GM21825 (cell line): ENCODE results near the gene TMEM43.

Experiments used
- ATAC-seq: cut with Tn5 transposase; IDR thresholded peaks from one replicate; pipeline ENCODE4 v1.9.1; 2021; ENCODE audit warnings: mild to moderate bottlenecking, moderate library complexity; ENCODE audit not compliant: unreplicated experiment

The TMEM43 gene

GRCh38 chr3:14148041-14148985 is 23.5 kb downstream of the TMEM43 start:
- ATAC-seq = no peak

GRCh38 chr3:14150078-14150477 is 25.2 kb downstream of the TMEM43 start:
- no peak for ATAC-seq

GRCh38 chr3:14150491-14151230 is 25.8 kb downstream of the TMEM43 start:
- no peak for ATAC-seq

- no peak for ATAC-seq
Observed at GRCh38 chr3:14151471-14152083, 26.7 kb downstream of the TMEM43 start.

- no peak for ATAC-seq
Observed at GRCh38 chr3:14152233-14152962, 27.5 kb downstream of the TMEM43 start.

- no peak for ATAC-seq
Observed at GRCh38 chr3:14152963-14153355, 28.1 kb downstream of the TMEM43 start.

- ATAC-seq = no peak
Observed at GRCh38 chr3:14153663-14154062, 28.8 kb downstream of the TMEM43 start.

GRCh38 chr3:14154276-14154675 is 29.4 kb downstream of the TMEM43 start:
- ATAC-seq = no peak

- ATAC-seq = no peak
Observed at GRCh38 chr3:14154895-14155440, 30.1 kb downstream of the TMEM43 start.

GRCh38 chr3:14156201-14156600 is 31.3 kb downstream of the TMEM43 start:
- ATAC-seq = no peak

GRCh38 chr3:14156843-14157561 is 32.1 kb downstream of the TMEM43 start:
- no peak for ATAC-seq

- ATAC-seq = no peak
Observed at GRCh38 chr3:14157951-14158350, 33.1 kb downstream of the TMEM43 start.

GRCh38 chr3:14158370-14158769 is 33.5 kb downstream of the TMEM43 start:
- ATAC-seq = no peak

GRCh38 chr3:14159426-14159825 is 34.6 kb downstream of the TMEM43 start:
- ATAC-seq = no peak

- ATAC-seq = no peak
Observed at GRCh38 chr3:14161282-14161681, 36.4 kb downstream of the TMEM43 start.

- ATAC-seq = no peak
Observed at GRCh38 chr3:14162178-14162577, 37.3 kb downstream of the TMEM43 start.

- ATAC-seq = no peak
Observed at GRCh38 chr3:14166877-14167603, 42.2 kb downstream of the TMEM43 start.

GRCh38 chr3:14169435-14169834 is 44.6 kb downstream of the TMEM43 start:
- ATAC-seq = no peak

GRCh38 chr3:14169871-14170270 is 45.0 kb downstream of the TMEM43 start:
- no peak for ATAC-seq
